NB4 (cell line): ENCODE data around the gene FBXO7.

ENCODE experiments used
- DNase-seq: peaks from one replicate; pipeline ENCODE4 v3.0.0; 2010; ENCODE audit warnings: low read depth
- H3K4me3 ChIP-seq: one replicate; pipeline ENCODE4 v1.5.1; 2011; ENCODE audit warnings: mild to moderate bottlenecking, low read depth, low read length, moderate library complexity
- CTCF ChIP-seq: IDR thresholded peaks from one replicate; pipeline ENCODE4 v1.5.1; 2012; ENCODE audit warnings: low read depth, low read length
- MAX ChIP-seq: IDR thresholded peaks from 2 replicates; pipeline ENCODE4 v1.6.1; 2011; ENCODE audit warnings: low read depth, low read length
- MYC ChIP-seq: IDR thresholded peaks from 2 replicates; pipeline ENCODE4 v1.6.1; 2011; ENCODE audit warnings: low read depth, low read length
- POLR2A ChIP-seq: IDR thresholded peaks from 2 replicates; pipeline ENCODE4 v1.6.1; 2011; ENCODE audit warnings: mild to moderate bottlenecking; ENCODE audit not compliant: insufficient read length; ENCODE audit errors: extremely low read depth

Gene FBXO7

GRCh38 chr22:32535531-32536190 is 61.0 kb downstream of the FBXO7 start:
- no peak overlapping the region for H3K4me3 ChIP-seq
- no peak for TF ChIP-seq POLR2A
- no peak for TF ChIP-seq MYC
- no peak for TF ChIP-seq CTCF
- no peak for TF ChIP-seq MAX
- no peak for DNase-seq

DNA sequence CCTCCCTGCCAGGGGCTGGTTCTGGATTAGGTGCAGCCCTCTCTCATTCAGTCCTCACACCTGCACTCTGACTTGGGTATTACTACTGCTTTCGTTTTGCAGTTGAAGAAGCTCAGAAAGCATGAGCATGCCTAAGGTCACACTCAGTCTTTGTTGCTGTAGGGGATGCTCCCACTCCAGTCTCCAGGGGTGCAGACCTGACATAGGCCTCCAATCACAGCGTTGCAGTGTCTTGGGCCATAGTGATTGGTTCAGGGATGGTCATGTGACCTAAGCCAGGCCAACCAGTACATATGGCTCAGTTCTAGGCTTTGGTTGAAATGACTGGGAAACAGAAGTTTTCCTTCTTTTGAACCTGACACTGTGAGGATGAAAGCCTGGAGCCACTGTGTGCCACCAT is 61.7 kb downstream of the FBXO7 start:
- no peak overlapping the region for H3K4me3 ChIP-seq
- TF ChIP-seq MAX, result no peak
- TF ChIP-seq MYC, result no peak
- DNase-seq, result no peak

DNA sequence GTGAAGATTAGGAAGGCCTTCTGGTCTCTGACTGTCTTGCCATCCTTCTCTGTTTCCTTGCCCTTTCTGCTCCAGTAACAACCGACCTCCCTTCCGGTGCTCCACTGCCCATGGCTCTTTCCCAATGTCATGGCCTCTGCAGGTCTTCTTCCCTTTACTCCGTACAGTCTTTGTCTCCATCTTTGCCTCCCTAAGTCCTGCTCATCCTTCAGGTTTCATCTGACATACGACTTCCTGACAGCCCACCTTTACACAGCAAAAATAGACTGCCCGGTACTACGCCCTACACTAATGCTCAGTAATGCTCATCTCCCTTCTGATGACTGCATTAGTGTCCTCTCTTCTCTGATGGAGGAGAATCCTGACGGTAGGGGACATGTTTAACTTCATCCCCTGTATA is 63.9 kb downstream of the FBXO7 start:
- no peak for DNase-seq
- TF ChIP-seq POLR2A (no peak), MYC (no peak)
- H3K4me3 ChIP-seq, result no peak overlapping the region

DNA sequence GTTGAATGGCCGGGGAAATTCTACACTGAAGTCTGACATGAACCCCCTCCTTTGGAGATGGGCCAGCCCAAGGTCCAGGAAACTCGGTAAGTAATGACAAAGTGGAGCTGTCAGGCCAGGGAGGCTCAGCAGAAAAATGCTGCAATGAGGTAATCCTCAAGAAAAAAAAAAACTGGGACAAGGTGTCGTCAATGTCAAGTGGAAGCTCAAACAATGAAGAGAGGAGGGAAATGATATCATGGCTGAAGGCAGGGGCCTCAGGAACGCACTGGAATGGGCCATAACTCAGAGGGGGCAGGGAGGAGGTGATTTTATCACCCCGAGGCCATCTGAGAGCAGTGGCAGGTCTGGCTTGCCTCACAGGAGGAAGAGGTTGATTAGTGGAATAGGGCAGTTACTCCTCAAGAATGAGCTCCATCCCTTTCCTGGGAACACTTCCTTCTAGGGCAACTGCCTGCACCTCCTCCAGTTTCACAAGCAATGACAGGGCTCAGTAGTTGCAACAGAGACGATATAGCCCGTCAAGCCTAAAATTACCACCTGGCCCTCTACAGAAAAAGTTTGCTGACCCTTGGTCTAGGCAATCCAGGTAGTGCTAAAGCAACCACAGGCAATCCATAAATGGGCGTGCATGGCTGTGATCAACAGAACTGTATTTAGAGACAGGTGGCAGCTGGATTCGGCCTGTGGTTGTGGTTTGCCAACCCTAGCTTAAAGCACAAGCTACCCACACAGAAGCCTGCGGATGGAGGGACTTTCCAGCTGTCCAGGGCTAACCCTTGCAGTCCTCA is 65.2 kb downstream of the FBXO7 start:
- H3K4me3 ChIP-seq, result no peak overlapping the region
- peak; percentile 19 for DNase-seq
- TF ChIP-seq MAX, result no peak
- TF ChIP-seq POLR2A, result no peak
- no peak for TF ChIP-seq MYC
- no peak for TF ChIP-seq CTCF

GRCh38 chr22:32541481-32541880 is 66.9 kb downstream of the FBXO7 start:
- no peak overlapping the region for H3K4me3 ChIP-seq
- no peak for DNase-seq
- TF ChIP-seq CTCF, result no peak
- TF ChIP-seq MYC, result no peak
- TF ChIP-seq POLR2A, result no peak
- no peak for TF ChIP-seq MAX

DNA sequence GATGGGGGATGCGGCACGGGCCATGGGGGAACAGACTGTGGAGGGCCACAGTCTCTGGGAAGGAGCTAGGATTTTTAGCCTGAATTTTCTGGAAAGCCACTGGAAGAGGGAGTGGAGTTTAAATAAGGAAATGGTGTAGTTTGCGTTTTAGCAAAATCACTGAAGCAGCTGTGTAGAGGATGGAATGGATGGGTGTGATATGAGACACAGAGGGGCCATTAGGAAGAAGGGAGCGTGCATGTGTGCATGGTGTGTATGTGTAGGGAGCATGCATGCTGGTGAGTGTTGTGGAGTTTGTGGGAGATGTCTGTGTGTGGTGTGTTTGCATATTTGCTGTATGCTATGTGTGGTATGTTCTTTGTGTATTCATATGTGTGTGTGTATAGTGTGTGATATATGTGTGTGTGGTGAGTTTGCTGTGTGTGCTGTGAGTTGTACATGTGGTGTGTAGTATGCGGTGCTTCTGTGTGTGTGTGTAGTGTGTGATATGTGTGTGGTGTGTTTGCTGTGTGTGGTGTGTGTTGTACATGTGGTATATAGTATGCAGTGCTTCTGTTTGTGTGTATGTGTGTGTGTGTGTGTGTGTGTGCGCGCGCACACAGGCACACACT is 67.6 kb downstream of the FBXO7 start:
- DNase-seq, result no peak
- TF ChIP-seq MAX (no peak), CTCF (no peak)
- no peak overlapping the region for H3K4me3 ChIP-seq
